ES-I3 (cell line): ENCODE data around the gene BRF1.
"Not testable (repeated sequence)": the region's sequence is repeated elsewhere in the genome, so short reads cannot be mapped to it uniquely, and the experiment has no call there.

Experiments
- H3K36me3 ChIP-seq: 2 replicates; pipeline ENCODE4 v1.6.1; 2013; ENCODE audit warnings: mild to moderate bottlenecking, low read length, control low read depth, moderate library complexity; ENCODE audit not compliant: insufficient read depth
- H3K4me1 ChIP-seq: 2 replicates; pipeline ENCODE4 v1.6.1; 2013; ENCODE audit warnings: mild to moderate bottlenecking, control low read depth, low read length; ENCODE audit not compliant: insufficient read depth
- H3K9ac ChIP-seq: 2 replicates; pipeline ENCODE4 v1.6.1; 2013; ENCODE audit warnings: low read depth, mild to moderate bottlenecking, low read length, moderate library complexity
- H3K9me3 ChIP-seq: 2 replicates; pipeline ENCODE4 v1.6.1; 2013; ENCODE audit warnings: mild to moderate bottlenecking, low read length, moderate library complexity; ENCODE audit not compliant: control insufficient read depth, insufficient read depth

Gene BRF1

DNA sequence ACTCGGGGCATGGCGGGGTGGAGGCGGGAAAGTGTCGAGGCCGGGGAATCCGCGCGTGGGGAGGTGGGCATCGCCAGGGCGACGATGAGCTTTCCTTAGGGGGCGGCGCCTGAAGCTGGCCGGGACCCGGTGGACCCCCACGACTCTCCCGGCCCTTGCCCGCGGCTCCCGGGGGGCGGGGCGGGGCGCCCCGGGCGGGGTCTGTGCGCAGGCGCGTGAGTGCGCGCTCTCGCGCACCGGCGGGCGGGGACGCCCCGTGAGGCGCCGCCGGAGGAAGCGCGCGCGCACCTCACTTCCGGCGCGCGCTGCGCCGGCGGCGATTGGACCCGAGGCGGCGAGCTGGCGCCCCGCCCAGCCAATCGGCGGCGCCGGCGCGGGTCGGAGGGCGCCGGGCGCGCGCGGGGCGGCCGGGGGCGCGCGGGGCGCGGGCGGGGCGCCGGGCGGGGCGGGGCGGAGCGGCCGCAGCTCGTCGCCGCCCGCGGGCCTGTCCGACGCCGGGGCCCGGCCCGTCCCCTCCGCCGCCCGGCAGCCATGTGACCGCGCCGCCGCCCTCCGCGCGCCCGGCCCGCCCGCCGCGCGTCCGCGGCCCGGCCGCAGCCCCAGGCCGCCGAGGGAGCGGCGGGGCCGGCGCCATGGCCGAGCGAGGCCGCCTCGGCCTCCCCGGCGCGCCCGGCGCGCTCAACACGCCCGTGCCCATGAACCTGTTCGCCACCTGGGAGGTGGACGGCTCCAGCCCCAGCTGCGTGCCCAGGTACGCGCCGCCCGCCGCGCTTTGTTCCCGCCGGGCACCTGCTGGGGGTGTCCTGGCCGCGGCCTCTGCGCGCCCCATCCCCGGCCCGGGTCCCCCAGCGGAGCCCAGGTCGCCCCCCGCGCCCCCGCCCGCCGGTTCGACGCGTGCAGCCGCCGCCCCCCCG lies 13.7 kb upstream of the BRF1 start, which contains the start of gene PACS2:
TSS of gene PACS2 (plus strand) at position 462 of the 914 bp plus-strand sequence. CDS start at position 633, 171 bp downstream.
- Histone ChIP-seq H3K9ac (peak within 1 kb of the TSS; percentile 45), H3K36me3 (no peaks in the 10 kb centered on the region), H3K9me3 (no peaks in the 10 kb centered on the region), H3K4me1 (peaks cover 9% of the 10 kb centered on the region; the same call in 1 of the 2 replicates)

DNA sequence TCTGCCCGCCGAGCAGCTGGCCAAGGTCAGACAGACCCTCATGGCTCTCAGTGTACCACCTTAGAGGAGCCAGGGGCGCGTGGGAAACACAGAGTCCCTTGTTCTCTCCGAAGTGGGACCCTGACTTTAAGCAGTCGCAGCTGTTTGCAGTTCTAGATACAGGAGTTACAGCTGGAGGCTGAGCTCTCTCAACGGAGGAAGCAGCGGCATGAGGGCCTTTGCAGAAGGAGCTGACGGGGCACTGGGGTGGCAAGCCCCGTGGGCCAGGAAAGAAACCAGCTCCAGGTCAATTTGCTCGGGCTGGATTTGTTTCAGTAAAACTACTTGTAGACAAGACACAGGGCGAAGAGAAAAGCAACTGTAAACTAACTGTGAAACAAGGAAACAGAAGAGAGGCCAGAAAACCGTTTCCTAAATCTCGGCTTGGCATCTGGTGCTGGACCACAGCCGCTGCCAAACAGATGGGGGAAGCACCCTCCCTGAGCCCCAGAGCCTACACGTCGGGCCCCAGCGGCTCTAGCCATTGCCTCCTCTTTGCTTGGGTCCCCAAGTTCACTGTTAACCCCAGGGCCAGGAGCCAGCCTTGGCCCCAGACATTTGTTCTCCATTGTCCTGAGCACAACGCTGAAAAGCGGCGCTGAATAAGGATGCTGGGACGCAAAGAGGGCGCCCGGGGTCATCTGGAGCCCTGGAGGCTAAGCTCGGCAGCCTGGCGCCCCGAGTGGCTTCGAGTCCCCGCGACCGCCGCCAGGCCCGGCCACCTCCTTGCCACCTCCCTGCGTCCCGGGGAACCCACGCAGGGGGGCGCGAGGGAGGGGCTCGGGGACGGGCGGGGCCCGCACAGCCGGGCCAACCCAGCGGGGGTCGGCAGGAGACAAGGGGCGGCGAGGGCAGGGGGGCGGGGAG lies 12.8 kb upstream of the BRF1 start:
- Histone ChIP-seq H3K4me1 (peaks cover 9% of the 10 kb centered on the region; the same call in 1 of the 2 replicates), H3K9ac (peak overlapping the region; percentile 45; the same call in 1 of the 2 replicates), H3K36me3 (no peaks in the 10 kb centered on the region), H3K9me3 (no peaks in the 10 kb centered on the region)

DNA sequence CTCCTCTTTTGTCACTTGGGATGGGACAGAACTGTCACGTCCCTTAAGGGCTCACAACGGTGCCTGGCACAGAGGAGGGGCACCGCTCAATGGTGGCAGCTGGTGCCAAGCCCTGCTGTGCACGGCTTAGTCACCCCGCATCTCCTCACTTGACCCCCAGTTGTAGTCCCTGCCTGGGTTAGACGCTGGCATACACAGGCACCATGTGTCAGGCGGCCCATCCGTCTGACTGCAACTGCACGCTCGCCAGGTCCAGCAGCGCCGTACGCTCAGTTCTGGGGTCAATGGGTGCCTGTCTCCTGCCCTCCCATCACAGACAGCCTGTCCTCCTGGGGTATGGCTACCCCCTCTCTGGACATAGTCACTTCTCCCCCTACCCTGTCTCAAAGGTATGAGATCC lies 12.2 kb upstream of the BRF1 start:
- Histone ChIP-seq H3K9me3 (no peaks in the 10 kb centered on the region), H3K36me3 (no peaks in the 10 kb centered on the region), H3K9ac (no peak overlapping the region), H3K4me1 (peaks cover 9% of the 10 kb centered on the region; the same call in 1 of the 2 replicates)

DNA sequence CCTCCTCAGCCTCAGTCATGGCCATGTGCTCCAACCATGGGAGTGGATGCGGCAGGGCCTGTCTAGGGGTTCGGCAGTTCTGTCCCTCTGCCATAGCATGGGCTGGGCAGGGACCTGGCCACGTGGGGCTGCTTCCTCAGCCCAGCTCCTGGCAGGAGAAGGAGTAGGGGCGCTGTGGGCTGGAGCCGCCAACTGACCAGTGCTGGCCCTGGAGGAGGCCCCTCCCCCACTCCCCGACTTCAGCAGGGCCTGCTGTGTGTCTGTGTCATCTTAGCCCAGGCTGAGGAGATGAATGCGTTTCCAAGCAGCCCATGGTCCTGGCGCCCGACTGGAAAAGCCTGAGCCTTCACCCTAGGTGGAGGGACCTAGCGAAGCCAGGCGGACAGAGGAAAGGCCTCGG lies 11.0 kb upstream of the BRF1 start:
- Histone ChIP-seq H3K36me3 (no peaks in the 10 kb centered on the region), H3K9me3 (no peaks in the 10 kb centered on the region), H3K4me1 (peaks cover 18% of the 10 kb centered on the region), H3K9ac (no peak overlapping the region)

DNA sequence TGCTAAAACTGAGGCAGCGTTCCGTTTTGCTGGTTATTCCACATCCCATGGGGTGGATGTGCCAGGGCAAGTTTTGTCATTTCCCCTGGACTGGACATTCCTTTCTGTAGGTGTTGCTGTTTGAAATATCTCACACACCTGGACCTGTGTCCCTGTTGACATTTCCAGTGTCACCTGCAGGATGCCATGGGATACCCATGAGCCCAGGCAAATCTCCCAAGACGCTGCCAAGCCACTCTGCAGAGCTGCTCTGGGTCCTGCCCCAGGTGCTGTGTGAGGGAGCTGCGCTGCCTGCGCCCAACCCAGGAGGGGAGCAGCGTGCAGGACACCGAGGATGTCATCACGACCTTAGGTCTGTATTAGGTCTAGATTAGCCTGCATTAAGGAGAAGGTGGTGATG lies 8.6 kb upstream of the BRF1 start:
- H3K9ac ChIP-seq: no peak overlapping the region
- H3K9me3 ChIP-seq: no peaks in the 10 kb centered on the region
- H3K4me1 ChIP-seq: peaks cover 21% of the 10 kb centered on the region
- H3K36me3 ChIP-seq: no peaks in the 10 kb centered on the region

DNA sequence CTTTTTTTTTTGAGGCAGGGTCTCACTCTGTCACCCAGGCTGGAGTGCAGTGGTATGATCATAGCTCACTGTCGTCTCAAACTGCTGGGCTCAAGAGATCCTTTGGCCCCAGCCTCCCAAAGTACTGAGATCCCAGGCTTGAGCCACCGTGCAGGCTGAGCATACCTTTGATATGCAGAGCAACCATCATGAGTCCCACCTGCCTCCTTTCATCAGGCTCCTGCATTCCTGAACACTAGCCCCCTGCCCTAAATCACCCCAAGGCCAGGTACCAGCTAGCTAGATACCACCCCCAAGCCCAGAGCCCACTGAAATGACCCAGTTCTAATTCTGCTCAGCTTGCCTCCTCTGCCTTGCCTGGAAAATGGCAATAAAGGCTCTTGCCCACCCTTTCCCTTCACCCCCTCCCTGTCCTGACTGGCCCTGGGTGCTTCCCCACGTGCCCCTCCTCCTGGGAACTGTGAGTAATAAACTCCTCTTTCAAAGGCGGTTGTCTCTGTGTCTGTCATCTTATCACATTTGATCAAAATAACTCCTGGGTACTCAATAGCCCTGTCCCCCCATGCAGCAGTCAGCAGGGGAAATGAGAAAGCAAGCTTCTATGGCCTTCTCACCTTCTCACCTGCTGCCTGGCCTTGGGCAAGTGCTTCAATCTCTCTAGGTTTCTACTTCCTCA lies 6.4 kb upstream of the BRF1 start:
- H3K9ac ChIP-seq: no peak overlapping the region
- H3K36me3 ChIP-seq: no peaks in the 10 kb centered on the region
- peaks cover 18% of the 10 kb centered on the region for H3K4me1 ChIP-seq
- no peaks in the 10 kb centered on the region for H3K9me3 ChIP-seq

DNA sequence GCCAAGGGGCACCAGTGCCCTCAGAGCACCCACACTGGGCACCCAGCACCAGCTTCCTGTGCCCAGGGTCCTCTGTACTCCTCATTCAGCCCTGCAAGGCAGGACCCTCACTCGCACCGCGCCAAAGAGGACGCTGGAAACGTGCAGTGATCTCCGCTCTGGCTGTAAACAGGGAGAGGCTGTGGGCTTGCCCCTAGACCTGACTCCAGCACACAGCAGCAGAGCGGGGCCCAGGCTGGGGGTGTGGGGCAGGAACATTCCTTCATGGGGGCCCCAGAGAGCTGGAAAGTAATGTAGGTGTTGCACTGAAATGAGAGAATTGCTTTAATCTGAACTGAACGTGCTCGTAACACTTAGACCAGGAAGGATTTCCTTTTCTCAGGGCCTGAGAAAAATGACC lies 5.0 kb upstream of the BRF1 start:
- H3K4me1 ChIP-seq: peaks cover 12% of the 10 kb centered on the region
- H3K9ac ChIP-seq: no peak overlapping the region
- H3K9me3 ChIP-seq: no peaks in the 10 kb centered on the region
- no peaks in the 10 kb centered on the region for H3K36me3 ChIP-seq

DNA sequence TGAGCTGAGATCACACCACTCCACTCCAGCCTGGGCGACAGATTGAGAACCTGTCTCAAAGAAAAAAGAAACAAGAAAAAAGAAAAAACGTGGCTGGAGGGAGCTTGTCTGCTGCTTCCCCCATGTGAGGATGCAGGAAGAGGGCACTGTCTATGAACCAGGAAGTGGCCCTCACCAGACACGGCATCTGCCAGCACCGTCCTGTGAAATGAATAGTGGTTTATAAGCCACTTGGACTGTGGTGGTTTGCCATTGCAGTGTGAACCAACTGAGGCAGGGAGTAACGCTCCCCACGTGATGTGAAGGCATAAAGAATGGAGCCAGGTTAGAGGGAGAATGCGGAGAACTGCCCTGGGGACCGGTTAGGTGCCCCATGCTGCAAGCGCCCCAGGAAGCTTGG lies 4.5 kb upstream of the BRF1 start:
- peaks cover 12% of the 10 kb centered on the region for H3K4me1 ChIP-seq
- no peaks in the 10 kb centered on the region for H3K9me3 ChIP-seq
- no peaks in the 10 kb centered on the region for H3K36me3 ChIP-seq
- H3K9ac ChIP-seq: no peak overlapping the region

DNA sequence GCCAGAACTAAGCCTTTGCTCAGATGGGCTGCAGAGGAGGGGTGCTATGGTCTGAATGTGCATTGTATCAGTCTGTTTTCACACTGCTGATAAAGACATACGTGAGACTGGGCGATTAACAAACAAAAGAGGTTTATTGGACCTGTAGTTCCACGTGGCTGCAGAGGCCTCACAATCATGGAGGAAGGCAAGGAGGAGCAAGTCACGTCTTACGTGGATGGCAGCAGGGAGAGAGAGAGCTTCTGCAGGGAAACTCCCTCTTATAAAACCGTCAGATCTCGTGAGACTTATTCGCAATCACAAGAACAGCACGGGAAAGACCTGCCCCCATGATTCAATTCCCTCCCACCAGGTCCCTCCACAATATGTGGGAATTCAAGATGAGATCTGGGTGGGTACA lies 3.8 kb upstream of the BRF1 start:
- peaks cover 12% of the 10 kb centered on the region for H3K4me1 ChIP-seq
- H3K36me3 ChIP-seq: no peaks in the 10 kb centered on the region
- no peaks in the 10 kb centered on the region for H3K9me3 ChIP-seq
- H3K9ac ChIP-seq: no peak overlapping the region

DNA sequence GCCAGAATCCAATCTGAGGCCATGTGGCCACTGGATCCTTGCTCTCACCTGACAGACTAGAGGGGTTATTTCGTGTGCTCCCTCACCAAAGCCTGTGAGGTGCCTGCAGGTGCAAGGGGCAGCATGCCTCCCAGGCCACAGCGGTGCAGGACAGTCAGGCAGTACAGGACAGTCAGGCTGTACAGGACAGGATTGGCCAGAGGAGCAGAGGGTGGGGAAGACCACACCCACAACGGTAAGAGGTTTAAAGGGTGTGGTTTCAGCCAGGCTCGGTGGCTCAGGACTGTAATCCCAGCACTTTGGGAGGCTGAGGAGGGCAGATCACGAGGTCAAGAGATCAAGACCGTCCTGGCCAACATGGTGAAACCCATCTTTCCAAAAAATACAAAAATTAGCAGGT lies 3.1 kb upstream of the BRF1 start:
- no peaks in the 10 kb centered on the region for H3K36me3 ChIP-seq
- no peaks in the 10 kb centered on the region for H3K9me3 ChIP-seq
- H3K9ac ChIP-seq: no peak overlapping the region
- peaks cover 12% of the 10 kb centered on the region for H3K4me1 ChIP-seq

DNA sequence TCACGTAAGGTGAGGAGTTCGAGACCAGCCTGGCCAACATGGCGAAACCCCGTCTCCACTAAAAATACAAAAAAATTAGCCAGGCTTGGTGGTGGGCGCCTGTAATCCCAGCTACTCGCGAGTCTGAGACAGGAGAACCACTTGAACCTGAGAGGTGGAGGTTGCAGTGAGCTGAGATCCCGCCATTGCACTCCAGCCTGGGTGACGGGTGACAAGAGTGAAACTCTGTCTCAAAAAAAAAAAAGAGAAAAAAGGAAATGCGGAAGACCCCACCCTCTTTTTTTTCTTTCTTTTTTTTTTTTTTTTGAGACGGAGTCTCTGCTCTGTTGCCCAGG lies 1.1 kb upstream of the BRF1 start:
- H3K4me1 ChIP-seq, H3K36me3 ChIP-seq, H3K9me3 ChIP-seq: not testable (repeated sequence)
- peak overlapping the region; percentile 59; the same call in 1 of the 2 replicates for H3K9ac ChIP-seq

DNA sequence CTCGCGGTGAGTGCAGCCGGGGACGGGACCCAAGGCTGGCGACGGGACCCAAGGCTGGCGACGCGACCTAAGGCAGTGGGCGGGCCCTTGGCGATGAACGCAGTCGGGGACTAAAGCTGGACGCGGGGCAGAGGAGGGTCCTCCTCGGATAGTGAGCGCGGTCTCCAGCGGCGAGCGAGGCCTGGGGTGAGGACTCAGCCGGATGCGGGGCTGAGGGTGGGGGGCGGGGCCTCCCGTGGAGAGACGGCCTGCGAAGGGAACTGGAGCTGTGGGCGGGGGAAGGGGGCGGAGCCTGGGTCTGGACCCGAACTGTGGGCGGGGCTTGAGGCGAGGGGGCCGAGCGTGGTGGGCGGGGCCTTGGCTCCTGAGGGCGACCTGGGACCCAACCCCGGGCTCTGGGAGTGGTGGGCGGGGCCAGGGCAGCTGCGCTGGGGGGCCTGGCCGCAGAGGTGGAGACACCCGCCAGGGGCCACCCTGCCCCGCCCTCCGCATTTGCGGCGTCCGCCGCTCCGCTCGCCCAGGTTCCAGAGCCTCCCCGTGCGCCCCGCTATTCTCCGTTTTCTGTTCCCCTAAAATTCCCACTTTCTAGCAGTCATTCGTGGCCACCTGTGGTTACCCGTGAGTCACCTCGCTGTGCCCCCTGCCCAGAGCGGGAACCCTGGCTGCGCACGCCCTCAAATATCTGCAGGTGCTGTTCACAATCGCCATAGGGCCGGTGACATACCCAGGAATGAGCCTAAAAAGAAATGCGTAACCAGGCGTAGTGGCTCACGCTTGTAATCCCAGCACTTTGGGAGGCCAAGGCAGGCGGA lies 508 bp upstream of the BRF1 start:
- Histone ChIP-seq H3K9ac (peak overlapping the region; percentile 86; the same call in 1 of the 2 replicates), H3K4me1 (no peaks in the 10 kb centered on the region)

DNA sequence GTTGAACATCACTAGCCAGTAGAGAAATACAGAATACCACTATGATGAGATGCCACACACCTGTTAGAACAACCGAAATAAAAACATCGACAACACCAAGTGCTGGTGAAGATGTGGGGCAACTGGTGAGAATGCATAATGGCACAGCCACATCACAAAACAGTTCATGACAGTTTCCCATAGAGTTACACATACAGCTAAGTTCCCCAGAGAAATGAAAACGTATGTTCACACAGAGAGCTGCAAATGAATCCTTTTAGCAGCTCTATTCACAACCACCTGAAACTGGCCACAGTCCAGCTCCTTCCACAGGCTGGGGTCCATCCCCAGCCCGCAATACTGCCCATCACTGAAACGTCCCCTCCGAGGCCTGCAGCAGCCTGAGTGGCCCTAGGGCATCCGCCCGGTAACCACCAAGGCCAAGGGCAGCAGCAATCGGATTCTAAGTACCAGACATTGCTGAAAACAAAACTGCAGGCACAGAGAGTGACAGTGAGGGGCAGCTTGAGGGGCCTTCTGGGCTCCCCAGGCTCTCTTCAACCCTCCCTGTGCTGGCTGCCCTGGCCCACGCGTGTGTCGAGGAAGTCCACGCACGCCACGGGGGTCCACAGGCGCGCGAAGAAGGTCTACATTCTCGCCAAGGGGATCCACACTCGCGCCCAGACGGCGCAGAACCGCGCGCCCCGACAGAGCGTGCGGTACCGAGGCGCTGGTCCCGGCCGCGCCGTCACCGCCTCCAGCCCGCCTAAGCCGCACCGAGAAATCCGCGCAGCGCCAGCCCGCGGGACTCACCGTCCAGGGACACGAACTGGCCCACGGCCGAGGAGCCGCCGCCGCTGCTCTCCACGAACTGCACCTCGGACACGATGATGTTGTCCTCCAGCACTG lies 903 bp downstream of the BRF1 start:
- no peaks in the 10 kb centered on the region for H3K36me3 ChIP-seq
- no peaks in the 10 kb centered on the region for H3K4me1 ChIP-seq
- H3K9me3 ChIP-seq: no peaks in the 10 kb centered on the region

More for the DNA sequence above, 508 bp upstream of the BRF1 start:
- H3K9me3 ChIP-seq: no peaks in the 10 kb centered on the region
- H3K36me3 ChIP-seq: no peaks in the 10 kb centered on the region

More for the DNA sequence above, 903 bp downstream of the BRF1 start:
- H3K9ac ChIP-seq: peak overlapping the region; percentile 86
